ENCODE measurements around the gene BCAS1.

Gene BCAS1

GRCh38 chr20:54069501-54069971 is 858 bp downstream of the BCAS1 start:
- H3K9me3 ChIP-seq (ENCODE audit: control insufficient read depth, insufficient read depth, low read length) = no peaks in the 10 kb centered on the region
- no peak overlapping the region for H3K9ac ChIP-seq (ENCODE audit: low read depth, low read length)
- H3K4me1 ChIP-seq (ENCODE audit: control insufficient read depth, insufficient read depth, low read length) = peaks cover 25% of the 10 kb centered on the region
- no peaks in the 10 kb centered on the region for H3K27me3 ChIP-seq (ENCODE audit: control insufficient read depth, insufficient read depth, low read length)
- no peak overlapping the region for H3K4me3 ChIP-seq (ENCODE audit: low read depth, low read length)
- no peaks in the 10 kb centered on the region for H3K36me3 ChIP-seq (ENCODE audit: control insufficient read depth, insufficient read depth, low read length)

- Histone ChIP-seq H3K9me3 (ENCODE audit: control insufficient read depth, insufficient read depth, low read length) (no peaks in the 10 kb centered on the region), H3K4me3 (ENCODE audit: low read depth, low read length) (no peak overlapping the region), H3K27me3 (ENCODE audit: control insufficient read depth, insufficient read depth, low read length) (no peaks in the 10 kb centered on the region), H3K36me3 (ENCODE audit: control insufficient read depth, insufficient read depth, low read length) (no peaks in the 10 kb centered on the region), H3K4me1 (ENCODE audit: control insufficient read depth, insufficient read depth, low read length) (peaks cover 25% of the 10 kb centered on the region), H3K9ac (ENCODE audit: low read depth, low read length) (no peak overlapping the region)
Measured at GRCh38 chr20:54068966-54069365, 1.4 kb downstream of the BCAS1 start.

- Histone ChIP-seq H3K4me1 (ENCODE audit: control insufficient read depth, insufficient read depth, low read length) (peaks cover 25% of the 10 kb centered on the region), H3K36me3 (ENCODE audit: control insufficient read depth, insufficient read depth, low read length) (no peaks in the 10 kb centered on the region), H3K9ac (ENCODE audit: low read depth, low read length) (no peak overlapping the region), H3K27me3 (ENCODE audit: control insufficient read depth, insufficient read depth, low read length) (no peaks in the 10 kb centered on the region), H3K4me3 (ENCODE audit: low read depth, low read length) (no peak overlapping the region), H3K9me3 (ENCODE audit: control insufficient read depth, insufficient read depth, low read length) (no peaks in the 10 kb centered on the region)
Measured at GRCh38 chr20:54068495-54068894, 1.9 kb downstream of the BCAS1 start.

GRCh38 chr20:54067606-54068174 is 2.7 kb downstream of the BCAS1 start:
- Histone ChIP-seq H3K4me1 (ENCODE audit: control insufficient read depth, insufficient read depth, low read length) (peaks cover 25% of the 10 kb centered on the region), H3K27me3 (ENCODE audit: control insufficient read depth, insufficient read depth, low read length) (no peaks in the 10 kb centered on the region), H3K36me3 (ENCODE audit: control insufficient read depth, insufficient read depth, low read length) (no peaks in the 10 kb centered on the region), H3K9me3 (ENCODE audit: control insufficient read depth, insufficient read depth, low read length) (no peaks in the 10 kb centered on the region), H3K4me3 (ENCODE audit: low read depth, low read length) (no peak overlapping the region), H3K9ac (ENCODE audit: low read depth, low read length) (no peak overlapping the region)

- Histone ChIP-seq H3K4me3 (ENCODE audit: low read depth, low read length) (no peak overlapping the region), H3K9ac (ENCODE audit: low read depth, low read length) (no peak overlapping the region), H3K27me3 (ENCODE audit: control insufficient read depth, insufficient read depth, low read length) (no peaks in the 10 kb centered on the region), H3K36me3 (ENCODE audit: control insufficient read depth, insufficient read depth, low read length) (no peaks in the 10 kb centered on the region), H3K9me3 (ENCODE audit: control insufficient read depth, insufficient read depth, low read length) (no peaks in the 10 kb centered on the region), H3K4me1 (ENCODE audit: control insufficient read depth, insufficient read depth, low read length) (peaks cover 22% of the 10 kb centered on the region)
Measured at GRCh38 chr20:54065601-54066038, 4.8 kb downstream of the BCAS1 start.

- peaks cover 17% of the 10 kb centered on the region for H3K4me1 ChIP-seq (ENCODE audit: control insufficient read depth, insufficient read depth, low read length)
- H3K36me3 ChIP-seq (ENCODE audit: control insufficient read depth, insufficient read depth, low read length) = no peaks in the 10 kb centered on the region
- H3K9me3 ChIP-seq (ENCODE audit: control insufficient read depth, insufficient read depth, low read length) = no peaks in the 10 kb centered on the region
- H3K9ac ChIP-seq (ENCODE audit: low read depth, low read length) = no peak overlapping the region
- H3K4me3 ChIP-seq (ENCODE audit: low read depth, low read length) = no peak overlapping the region
- no peaks in the 10 kb centered on the region for H3K27me3 ChIP-seq (ENCODE audit: control insufficient read depth, insufficient read depth, low read length)
Measured at GRCh38 chr20:54064939-54065338, 5.5 kb downstream of the BCAS1 start.

GRCh38 chr20:54063992-54064676 is 6.3 kb downstream of the BCAS1 start:
- H3K4me1 ChIP-seq (ENCODE audit: control insufficient read depth, insufficient read depth, low read length) = peaks cover 11% of the 10 kb centered on the region
- H3K27me3 ChIP-seq (ENCODE audit: control insufficient read depth, insufficient read depth, low read length) = no peaks in the 10 kb centered on the region
- H3K9ac ChIP-seq (ENCODE audit: low read depth, low read length) = no peak overlapping the region
- no peaks in the 10 kb centered on the region for H3K9me3 ChIP-seq (ENCODE audit: control insufficient read depth, insufficient read depth, low read length)
- H3K36me3 ChIP-seq (ENCODE audit: control insufficient read depth, insufficient read depth, low read length) = no peaks in the 10 kb centered on the region
- H3K4me3 ChIP-seq (ENCODE audit: low read depth, low read length) = no peak overlapping the region

- H3K9me3 ChIP-seq (ENCODE audit: control insufficient read depth, insufficient read depth, low read length) = no peaks in the 10 kb centered on the region
- H3K27me3 ChIP-seq (ENCODE audit: control insufficient read depth, insufficient read depth, low read length) = no peaks in the 10 kb centered on the region
Measured at GRCh38 chr20:54063580-54063979, 6.8 kb downstream of the BCAS1 start.

GRCh38 chr20:54062812-54063280 is 7.5 kb downstream of the BCAS1 start:
- no peak overlapping the region for H3K4me3 ChIP-seq (ENCODE audit: low read depth, low read length)
- no peaks in the 10 kb centered on the region for H3K36me3 ChIP-seq (ENCODE audit: control insufficient read depth, insufficient read depth, low read length)
- H3K27me3 ChIP-seq (ENCODE audit: control insufficient read depth, insufficient read depth, low read length) = no peaks in the 10 kb centered on the region
- H3K4me1 ChIP-seq (ENCODE audit: control insufficient read depth, insufficient read depth, low read length) = peaks cover 2% of the 10 kb centered on the region
- H3K9ac ChIP-seq (ENCODE audit: low read depth, low read length) = no peak overlapping the region
- H3K9me3 ChIP-seq (ENCODE audit: control insufficient read depth, insufficient read depth, low read length) = no peaks in the 10 kb centered on the region

More at GRCh38 chr20:54063580-54063979, 6.8 kb downstream of the BCAS1 start:
- Histone ChIP-seq H3K4me1 (ENCODE audit: control insufficient read depth, insufficient read depth, low read length) (peaks cover 9% of the 10 kb centered on the region), H3K9ac (ENCODE audit: low read depth, low read length) (no peak overlapping the region), H3K36me3 (ENCODE audit: control insufficient read depth, insufficient read depth, low read length) (no peaks in the 10 kb centered on the region), H3K4me3 (ENCODE audit: low read depth, low read length) (no peak overlapping the region)

GRCh38 chr20:54061101-54061881 is 9.1 kb downstream of the BCAS1 start:
- Histone ChIP-seq H3K9ac (ENCODE audit: low read depth, low read length) (no peak overlapping the region), H3K27me3 (ENCODE audit: control insufficient read depth, insufficient read depth, low read length) (no peaks in the 10 kb centered on the region), H3K4me1 (ENCODE audit: control insufficient read depth, insufficient read depth, low read length) (no peaks in the 10 kb centered on the region)

GRCh38 chr20:54059691-54060364 is 10.6 kb downstream of the BCAS1 start:
- H3K9me3 ChIP-seq (ENCODE audit: control insufficient read depth, insufficient read depth, low read length) = no peaks in the 10 kb centered on the region
- H3K36me3 ChIP-seq (ENCODE audit: control insufficient read depth, insufficient read depth, low read length) = no peaks in the 10 kb centered on the region
- no peak overlapping the region for H3K9ac ChIP-seq (ENCODE audit: low read depth, low read length)
- H3K27me3 ChIP-seq (ENCODE audit: control insufficient read depth, insufficient read depth, low read length) = no peaks in the 10 kb centered on the region
- no peak overlapping the region for H3K4me3 ChIP-seq (ENCODE audit: low read depth, low read length)
- H3K4me1 ChIP-seq (ENCODE audit: control insufficient read depth, insufficient read depth, low read length) = no peaks in the 10 kb centered on the region

More at GRCh38 chr20:54061101-54061881, 9.1 kb downstream of the BCAS1 start:
- no peaks in the 10 kb centered on the region for H3K9me3 ChIP-seq (ENCODE audit: control insufficient read depth, insufficient read depth, low read length)
- no peaks in the 10 kb centered on the region for H3K36me3 ChIP-seq (ENCODE audit: control insufficient read depth, insufficient read depth, low read length)
- no peak overlapping the region for H3K4me3 ChIP-seq (ENCODE audit: low read depth, low read length)
